Measurements from ENCODE around the gene KSR1. TPM values are rescaled to one million over a fixed set of nuclear protein-coding genes. Genes with fewer than 3 reads are reported as not detected.
"Not testable (repeated sequence)": the region's sequence is repeated elsewhere in the genome, so short reads cannot be mapped to it uniquely, and the experiment has no call there.

Gene KSR1
- total RNA-seq, 1 donor from 2014 or later = 9.5 TPM

DNA sequence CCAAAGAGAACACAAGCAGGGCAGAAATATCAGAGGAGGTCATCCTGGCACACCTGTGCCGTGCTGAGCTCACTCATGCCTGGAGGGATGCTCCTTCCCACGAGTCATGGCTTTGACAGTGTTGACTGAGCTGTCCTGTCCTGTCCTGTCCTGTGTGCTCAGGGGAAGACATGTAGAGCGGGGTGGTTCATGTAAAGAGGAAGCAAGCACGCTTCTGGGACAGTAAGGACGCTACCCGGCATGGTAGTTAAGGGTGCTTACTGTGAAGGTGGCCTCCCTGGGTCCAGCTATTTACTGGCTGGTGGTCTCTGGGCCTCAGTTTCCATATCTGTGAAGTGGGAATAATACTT lies 175.1 kb downstream of the KSR1 start:
- H3K4me1 ChIP-seq = peaks cover 50% of the 10 kb centered on the region
- no peaks in the 10 kb centered on the region for H3K27me3 ChIP-seq (ENCODE audit: low read depth)
- H3K36me3 ChIP-seq = peaks cover 4% of the 10 kb centered on the region
- no peak for DNase-seq
- H3K4me3 ChIP-seq = peak overlapping the region; percentile 62
- intact Hi-C loops (cut with micrococcal nuclease) = no loop called here
- H3K27ac ChIP-seq (replicated peaks) = peak overlapping the region; percentile 85
- TF ChIP-seq, protein P1, sequence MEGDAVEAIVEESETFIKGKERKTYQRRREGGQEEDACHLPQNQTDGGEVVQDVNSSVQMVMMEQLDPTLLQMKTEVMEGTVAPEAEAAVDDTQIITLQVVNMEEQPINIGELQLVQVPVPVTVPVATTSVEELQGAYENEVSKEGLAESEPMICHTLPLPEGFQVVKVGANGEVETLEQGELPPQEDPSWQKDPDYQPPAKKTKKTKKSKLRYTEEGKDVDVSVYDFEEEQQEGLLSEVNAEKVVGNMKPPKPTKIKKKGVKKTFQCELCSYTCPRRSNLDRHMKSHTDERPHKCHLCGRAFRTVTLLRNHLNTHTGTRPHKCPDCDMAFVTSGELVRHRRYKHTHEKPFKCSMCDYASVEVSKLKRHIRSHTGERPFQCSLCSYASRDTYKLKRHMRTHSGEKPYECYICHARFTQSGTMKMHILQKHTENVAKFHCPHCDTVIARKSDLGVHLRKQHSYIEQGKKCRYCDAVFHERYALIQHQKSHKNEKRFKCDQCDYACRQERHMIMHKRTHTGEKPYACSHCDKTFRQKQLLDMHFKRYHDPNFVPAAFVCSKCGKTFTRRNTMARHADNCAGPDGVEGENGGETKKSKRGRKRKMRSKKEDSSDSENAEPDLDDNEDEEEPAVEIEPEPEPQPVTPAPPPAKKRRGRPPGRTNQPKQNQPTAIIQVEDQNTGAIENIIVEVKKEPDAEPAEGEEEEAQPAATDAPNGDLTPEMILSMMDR (IDR thresholded peaks at IDR 0.05; ENCODE audit: borderline replicate concordance) = no peak
- no peaks in the 10 kb centered on the region for H3K9me3 ChIP-seq (replicated peaks)

DNA sequence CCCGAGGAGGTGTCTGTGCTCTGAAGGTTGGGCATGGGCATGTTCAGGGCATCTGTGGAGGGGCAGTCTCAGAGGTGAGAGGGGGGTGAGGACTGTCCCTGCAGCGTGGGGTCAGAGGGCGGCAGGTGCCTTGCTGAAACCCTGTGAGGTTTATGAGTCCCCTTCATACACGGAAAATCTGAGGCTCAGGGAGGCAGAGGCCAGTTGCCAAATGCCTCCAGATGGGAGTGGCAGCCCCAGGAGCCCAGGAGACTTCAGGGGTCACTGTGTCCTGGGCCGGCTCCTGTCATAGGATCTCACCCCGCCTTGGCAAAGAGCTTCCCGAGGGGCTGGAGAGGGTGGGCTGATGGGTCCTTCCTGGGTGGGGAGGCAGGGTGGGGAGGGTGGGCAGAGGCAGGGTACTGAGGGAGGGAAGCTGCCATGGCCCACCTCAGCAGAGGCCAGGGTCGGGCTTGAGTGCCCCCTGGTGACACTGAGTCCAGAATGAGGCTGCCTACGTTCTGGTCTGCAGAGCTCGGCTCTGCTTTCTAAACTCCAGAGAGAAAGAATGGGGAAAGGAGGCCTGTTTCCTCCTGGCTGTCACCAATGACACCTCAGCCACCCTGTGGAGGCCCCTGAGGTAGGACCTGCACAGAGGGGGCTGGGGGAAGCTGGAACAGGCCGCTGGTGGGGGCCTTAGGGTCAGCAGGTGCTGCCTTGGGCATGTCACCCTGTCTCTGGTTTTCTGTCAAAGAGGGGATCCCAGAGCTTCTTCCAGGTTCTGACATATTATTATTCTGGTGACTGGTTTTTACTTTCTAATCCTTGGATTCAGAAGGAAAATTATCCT lies 175.9 kb downstream of the KSR1 start:
- intact Hi-C loops (cut with micrococcal nuclease) = no loop called here
- no peak for DNase-seq
- no peaks in the 10 kb centered on the region for H3K27me3 ChIP-seq (ENCODE audit: low read depth)
- peak overlapping the region; percentile 62 for H3K4me3 ChIP-seq
- H3K36me3 ChIP-seq = peaks cover 4% of the 10 kb centered on the region
- peaks cover 50% of the 10 kb centered on the region for H3K4me1 ChIP-seq
- TF ChIP-seq, protein P1 (IDR thresholded peaks at IDR 0.05; ENCODE audit: borderline replicate concordance) = no peak
- no peaks in the 10 kb centered on the region for H3K9me3 ChIP-seq (replicated peaks)
- peak overlapping the region; percentile 85 for H3K27ac ChIP-seq (replicated peaks)

DNA sequence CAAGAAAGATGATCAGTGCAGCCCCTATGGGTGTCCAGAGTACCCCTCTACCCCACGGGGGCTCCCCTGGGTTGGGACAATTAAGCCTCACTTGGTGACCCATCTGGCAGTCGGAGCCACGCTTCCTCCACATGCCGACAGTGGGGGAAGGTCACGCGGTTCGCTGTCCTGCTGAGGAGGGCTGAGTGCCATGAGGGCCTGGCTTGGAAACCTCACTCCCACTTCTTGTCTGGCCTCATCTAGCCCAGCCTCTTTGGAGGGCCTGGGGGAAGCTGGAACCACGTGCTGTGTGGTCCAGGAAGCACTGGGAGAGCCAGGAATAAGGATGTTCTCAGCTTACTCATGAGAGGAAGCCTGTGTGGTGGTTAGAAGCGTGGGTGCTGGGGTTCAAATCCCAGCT lies 176.5 kb downstream of the KSR1 start:
- DNase-seq = peak; percentile 81
- Histone ChIP-seq H3K4me1 (peaks cover 50% of the 10 kb centered on the region), H3K27ac (replicated peaks) (peak overlapping the region; percentile 85), H3K4me3 (peak overlapping the region; percentile 62)
- H3K36me3 ChIP-seq; H3K9me3 ChIP-seq (replicated peaks); H3K27me3 ChIP-seq (ENCODE audit: low read depth); intact Hi-C loops (cut with micrococcal nuclease): not testable (repeated sequence)

DNA sequence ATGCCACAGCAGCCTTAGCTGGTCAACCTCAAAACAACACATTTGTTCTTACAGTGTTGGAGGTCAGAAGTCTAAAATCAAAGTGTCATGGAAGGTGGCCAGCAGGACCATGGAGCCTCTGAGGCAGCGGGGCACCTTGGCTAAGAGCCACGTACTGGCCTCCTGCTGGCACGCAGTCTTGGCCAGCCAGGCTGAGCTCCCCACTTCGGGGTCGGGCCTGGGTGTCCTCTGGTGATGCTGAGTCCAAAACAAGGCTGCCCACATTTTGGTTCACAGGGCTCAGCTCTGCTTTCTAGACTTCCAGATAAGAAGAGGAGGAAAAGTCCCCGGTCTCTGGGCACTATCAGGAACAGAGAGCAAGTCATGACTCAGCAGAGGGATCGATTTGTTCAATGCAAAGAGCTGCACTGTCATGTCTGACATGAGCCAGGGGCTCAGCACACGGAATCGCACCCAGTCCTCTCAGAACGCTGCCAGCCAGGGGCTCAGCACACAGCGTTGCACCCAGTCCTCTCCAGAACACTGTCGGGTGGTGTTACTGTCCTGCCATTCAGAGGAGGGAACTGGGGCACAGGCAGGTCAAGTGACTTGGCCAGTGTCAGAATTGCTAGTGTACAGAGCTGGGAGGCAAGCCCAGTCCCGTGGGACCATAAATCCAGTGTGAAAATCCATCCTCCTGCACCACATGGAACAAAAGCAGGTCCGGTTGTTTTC lies 177.2 kb downstream of the KSR1 start:
- H3K9me3 ChIP-seq (replicated peaks) = no peaks in the 10 kb centered on the region
- DNase-seq = no peak
- TF ChIP-seq, protein P1 (IDR thresholded peaks at IDR 0.05; ENCODE audit: borderline replicate concordance) = no peak
- H3K27ac ChIP-seq (replicated peaks) = peak overlapping the region; percentile 85
- intact Hi-C loops (cut with micrococcal nuclease) = no loop called here
- H3K27me3 ChIP-seq (ENCODE audit: low read depth) = no peaks in the 10 kb centered on the region
- no peaks in the 10 kb centered on the region for H3K36me3 ChIP-seq
- H3K4me1 ChIP-seq = peaks cover 50% of the 10 kb centered on the region
- H3K4me3 ChIP-seq = peak overlapping the region; percentile 26

DNA sequence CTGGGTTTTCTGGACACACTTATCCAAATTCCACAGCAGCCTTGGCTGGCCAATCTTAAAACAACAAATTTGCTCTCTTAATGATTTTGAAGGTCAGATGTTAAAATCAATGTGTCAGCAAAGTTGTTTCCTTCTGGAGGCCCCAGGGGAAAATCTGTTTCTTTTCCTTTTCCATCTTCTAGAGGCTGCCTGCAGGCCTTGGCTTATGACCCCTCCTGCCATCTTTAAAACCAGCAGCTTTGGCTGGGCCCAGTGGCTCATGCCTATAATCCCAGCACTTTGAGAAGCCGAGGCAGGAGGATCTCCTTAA lies 177.7 kb downstream of the KSR1 start:
- Histone ChIP-seq H3K4me3 (no peak overlapping the region), H3K9me3 (replicated peaks) (no peaks in the 10 kb centered on the region), H3K27me3 (ENCODE audit: low read depth) (no peaks in the 10 kb centered on the region), H3K27ac (replicated peaks) (peak overlapping the region; percentile 85), H3K36me3 (peaks cover 2% of the 10 kb centered on the region), H3K4me1 (peaks cover 50% of the 10 kb centered on the region)
- TF ChIP-seq, protein P1 (IDR thresholded peaks at IDR 0.05; ENCODE audit: borderline replicate concordance) = no peak
- no peak for DNase-seq
- intact Hi-C loops (cut with micrococcal nuclease) = no loop called here

DNA sequence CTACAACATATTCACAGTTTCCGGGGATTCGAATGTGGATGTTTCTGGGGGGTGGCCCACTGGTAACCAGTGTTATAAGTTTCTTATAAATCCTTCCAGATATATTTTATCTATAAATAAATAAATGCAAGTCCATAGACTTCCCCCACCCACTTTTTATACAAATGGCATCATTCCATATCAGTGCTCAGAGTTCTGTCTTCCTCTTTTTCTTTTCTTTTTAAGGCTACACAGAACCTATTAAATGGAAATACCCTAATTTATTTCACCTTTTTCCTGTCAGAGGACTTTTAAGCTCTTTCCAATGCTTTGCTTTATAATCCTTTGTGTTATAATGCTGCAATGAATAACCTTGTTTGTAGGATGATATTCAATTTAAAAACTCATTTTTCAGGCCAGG lies 178.5 kb downstream of the KSR1 start:
- intact Hi-C loops (cut with micrococcal nuclease) = no loop called here
- DNase-seq = no peak
- Histone ChIP-seq H3K9me3 (replicated peaks) (no peaks in the 10 kb centered on the region), H3K27me3 (ENCODE audit: low read depth) (no peaks in the 10 kb centered on the region), H3K4me1 (peaks cover 50% of the 10 kb centered on the region), H3K4me3 (no peak overlapping the region), H3K36me3 (peaks cover 7% of the 10 kb centered on the region), H3K27ac (replicated peaks) (no peak overlapping the region)
- TF ChIP-seq, protein P1 (IDR thresholded peaks at IDR 0.05; ENCODE audit: borderline replicate concordance) = no peak
